HL-60 (cell line): ENCODE measurements around the gene SH2D3A.
"Not testable (repeated sequence)": the region's sequence is repeated elsewhere in the genome, so short reads cannot be mapped to it uniquely, and the experiment has no call there.

Experiments
- DNase-seq, 2 experiments: peaks; one replicate each; pipeline ENCODE4 v3.0.0-alpha.2; 2010 to 2020; ENCODE audit warnings: low read depth in 1 of 2, low spot score in 1 of 2
- H3K27ac ChIP-seq: fragments of 250-450 bp; sonication (Bioruptor Pico); replicated peaks from 2 replicates; pipeline ENCODE4 v1.5.1; 2020; ENCODE audit warnings: mild to moderate bottlenecking, moderate library complexity
- H3K27me3 ChIP-seq: fragments of 250-450 bp; sonication (Bioruptor Pico); 2 replicates; pipeline ENCODE4 v1.5.1; 2021; ENCODE audit warnings: mild to moderate bottlenecking, moderate library complexity; ENCODE audit not compliant: insufficient read depth, poor library complexity, severe bottlenecking
- H3K4me3 ChIP-seq: replicated peaks from 2 replicates; pipeline ENCODE4 v1.5.1; 2011; ENCODE audit warnings: mild to moderate bottlenecking, control low read depth, low read length; ENCODE audit not compliant: insufficient read depth
- CTCF ChIP-seq: IDR thresholded peaks from one replicate; pipeline ENCODE4 v1.5.1; 2011; ENCODE audit warnings: low read length, control low read depth, inconsistent platforms; ENCODE audit not compliant: insufficient read depth
- GABPA ChIP-seq: IDR thresholded peaks from 2 replicates; pipeline ENCODE4 v1.6.1; 2012; ENCODE audit warnings: low read depth
- POLR2AphosphoS5 ChIP-seq: IDR thresholded peaks from 2 replicates; pipeline ENCODE4 v1.6.1; 2012; ENCODE audit warnings: low read depth
- REST ChIP-seq: IDR thresholded peaks from 2 replicates; pipeline ENCODE4 v1.6.1; 2012; ENCODE audit warnings: low read depth; ENCODE audit not compliant: insufficient replicate concordance
- SPI1 ChIP-seq: IDR thresholded peaks from 2 replicates; pipeline ENCODE4 v1.6.1; 2012; ENCODE audit warnings: low read depth, mild to moderate bottlenecking, borderline replicate concordance

SH2D3A gene

GRCh38 chr19:6779206-6779605, 12.0 kb upstream of the SH2D3A start:
- DNase-seq: no peak
- TF ChIP-seq REST (no peak), CTCF (no peak), POLR2AphosphoS5 (no peak), GABPA (no peak), SPI1 (no peak)
- Histone ChIP-seq H3K27ac (no peak overlapping the region), H3K27me3 (no peaks in the 10 kb centered on the region), H3K4me3 (no peak overlapping the region)

GRCh38 chr19:6778386-6778785, 11.2 kb upstream of the SH2D3A start:
- Histone ChIP-seq H3K4me3 (no peak overlapping the region), H3K27me3 (no peaks in the 10 kb centered on the region), H3K27ac (no peak overlapping the region)
- no peak for DNase-seq
- TF ChIP-seq GABPA (no peak), POLR2AphosphoS5 (no peak), SPI1 (no peak)

GRCh38 chr19:6777434-6777833, 10.2 kb upstream of the SH2D3A start:
- TF ChIP-seq POLR2AphosphoS5 (no peak), SPI1 (no peak), REST (no peak), CTCF (no peak), GABPA (no peak)
- no peak for DNase-seq
- Histone ChIP-seq H3K27ac (no peak overlapping the region), H3K27me3 (no peaks in the 10 kb centered on the region), H3K4me3 (no peak overlapping the region)

DNA sequence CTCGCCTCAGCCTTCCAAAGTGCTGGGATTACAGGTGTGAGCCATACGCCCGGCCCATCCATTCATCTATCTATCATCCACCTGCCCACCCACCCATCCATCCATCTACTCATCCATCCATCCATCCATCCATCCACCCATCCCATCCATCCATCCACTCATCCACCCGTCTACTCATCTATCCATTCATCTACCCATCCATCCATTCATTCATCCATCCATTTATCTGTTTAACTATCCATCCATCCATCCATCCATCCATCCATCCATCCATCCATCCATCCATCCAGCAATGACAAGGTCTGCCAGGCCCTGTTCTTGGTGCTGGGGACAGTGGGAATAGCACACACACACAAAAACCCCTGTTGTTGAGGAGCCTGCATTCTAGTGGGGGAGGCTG, 9.8 kb upstream of the SH2D3A start:
- H3K27me3 ChIP-seq: no peaks in the 10 kb centered on the region
- no peak overlapping the region for H3K4me3 ChIP-seq
- no peak overlapping the region for H3K27ac ChIP-seq
- DNase-seq: no peak
- TF ChIP-seq CTCF: no peak
- TF ChIP-seq GABPA: no peak
- TF ChIP-seq REST: no peak
- TF ChIP-seq SPI1: no peak
- TF ChIP-seq POLR2AphosphoS5: no peak

DNA sequence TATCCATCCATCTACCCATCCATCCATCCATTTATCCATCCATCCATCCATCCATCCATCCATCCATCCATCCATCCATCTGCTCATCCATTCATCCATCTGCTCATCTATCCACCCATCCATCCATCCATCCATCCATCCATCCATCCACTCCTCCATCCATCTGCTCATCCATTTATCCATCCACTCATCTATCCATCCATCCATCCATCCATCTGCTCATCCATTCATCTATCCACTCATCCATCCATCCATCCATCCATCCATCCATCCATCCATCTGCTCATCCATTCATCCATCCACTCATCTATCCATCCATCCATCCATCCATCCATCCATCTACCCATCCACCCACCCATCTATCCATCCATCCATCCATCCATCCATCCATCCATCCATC, 8.8 kb upstream of the SH2D3A start:
- H3K27ac ChIP-seq, DNase-seq: not testable (repeated sequence)

More for the DNA sequence above, 8.8 kb upstream of the SH2D3A start:
- not testable (repeated sequence) for H3K27me3 ChIP-seq, H3K4me3 ChIP-seq
